SU-DHL-6 (cell line): ENCODE measurements around the gene ACO2.

Experiments
- H2AFZ ChIP-seq: fragments of 200-600 bp; sonication (generic); 2 replicates; pipeline ENCODE4 v1.6.1; 2014; ENCODE audit warnings: low read depth, mild to moderate bottlenecking, moderate library complexity, mixed read lengths, antibody characterized with exemption, low read length; ENCODE audit not compliant: severe bottlenecking
- H3F3A ChIP-seq: fragments of 200-600 bp; shearing (Covaris generic); 2 replicates; pipeline ENCODE4 v1.6.0; 2016; ENCODE audit warnings: antibody characterized with exemption, mild to moderate bottlenecking; ENCODE audit not compliant: insufficient read depth
- H3K27ac ChIP-seq: fragments of 200-600 bp; sonication (generic); 2 replicates; pipeline ENCODE4 v1.5.1; 2016; ENCODE audit warnings: low read depth, mild to moderate bottlenecking, low read length, moderate library complexity, mixed read lengths
- H3K27me3 ChIP-seq: fragments of 200-600 bp; sonication (generic), shearing (Covaris generic); 2 replicates; pipeline ENCODE4 v1.6.0; 2014; ENCODE audit warnings: mild to moderate bottlenecking, low read length
- H3K36me3 ChIP-seq: fragments of 200-600 bp; sonication (generic); 2 replicates; pipeline ENCODE4 v1.6.1; 2014; ENCODE audit warnings: mild to moderate bottlenecking, low read length, mixed read lengths
- H3K4me2 ChIP-seq: fragments of 300-600, 200-600 bp; shearing (Covaris generic), sonication (generic); 2 replicates; pipeline ENCODE4 v1.6.0; 2014; ENCODE audit warnings: low read length, low read depth, mild to moderate bottlenecking; ENCODE audit not compliant: poor library complexity, severe bottlenecking
- H3K4me3 ChIP-seq: fragments of 200-600 bp; sonication (generic); 2 replicates; pipeline ENCODE4 v1.5.1; 2014; ENCODE audit warnings: antibody characterized with exemption, low read length, mild to moderate bottlenecking, mixed read lengths; ENCODE audit not compliant: insufficient read depth, poor library complexity, severe bottlenecking
- H3K79me2 ChIP-seq: fragments of 200-600 bp; sonication (generic); 2 replicates; pipeline ENCODE4 v1.6.1; 2014; ENCODE audit warnings: mild to moderate bottlenecking, low read length, moderate library complexity; ENCODE audit not compliant: insufficient read depth
- H3K9ac ChIP-seq: fragments of 200-600 bp; sonication (generic); 2 replicates; pipeline ENCODE4 v1.7.0; 2014; ENCODE audit warnings: mild to moderate bottlenecking, low read length
- H3K9me2 ChIP-seq: fragments of 200-600 bp; sonication (generic); replicated peaks from 2 replicates; pipeline ENCODE4 v1.6.1; 2014; ENCODE audit warnings: low read length; ENCODE audit not compliant: insufficient read depth
- H3K9me3 ChIP-seq: fragments of 200-600 bp; sonication (generic); 2 replicates; pipeline ENCODE4 v1.6.1; 2014; ENCODE audit warnings: low read length, mixed read lengths; ENCODE audit not compliant: insufficient read depth
- H4K20me1 ChIP-seq: fragments of 200-600 bp; sonication (generic); 2 replicates; pipeline ENCODE4 v1.6.1; 2014; ENCODE audit warnings: low read depth, mild to moderate bottlenecking, antibody characterized with exemption, low read length, moderate library complexity, mixed read lengths
- CTCF ChIP-seq: fragments of 200-600 bp; sonication (generic); IDR thresholded peaks from one replicate; pipeline ENCODE4 v1.5.1; 2017; ENCODE audit warnings: antibody characterized with exemption, mild to moderate bottlenecking, low read length, moderate library complexity; ENCODE audit not compliant: insufficient read depth, poor library complexity, severe bottlenecking
- EZH2phosphoT487 ChIP-seq: fragments of 200-600 bp; sonication (generic), shearing (Covaris generic); conservative IDR thresholded peaks from 2 replicates; pipeline ENCODE4 v1.6.1; 2018; ENCODE audit warnings: mild to moderate bottlenecking, antibody characterized with exemption, low read length, moderate library complexity, mixed read lengths

The ACO2 gene

GRCh38 chr22:41574847-41575381, 106.0 kb downstream of the ACO2 start:
- TF ChIP-seq EZH2phosphoT487 (no peak), CTCF (no peak)
- no peak overlapping the region for H3K9ac ChIP-seq
- no peaks in the 10 kb centered on the region for H3K9me3 ChIP-seq

DNA sequence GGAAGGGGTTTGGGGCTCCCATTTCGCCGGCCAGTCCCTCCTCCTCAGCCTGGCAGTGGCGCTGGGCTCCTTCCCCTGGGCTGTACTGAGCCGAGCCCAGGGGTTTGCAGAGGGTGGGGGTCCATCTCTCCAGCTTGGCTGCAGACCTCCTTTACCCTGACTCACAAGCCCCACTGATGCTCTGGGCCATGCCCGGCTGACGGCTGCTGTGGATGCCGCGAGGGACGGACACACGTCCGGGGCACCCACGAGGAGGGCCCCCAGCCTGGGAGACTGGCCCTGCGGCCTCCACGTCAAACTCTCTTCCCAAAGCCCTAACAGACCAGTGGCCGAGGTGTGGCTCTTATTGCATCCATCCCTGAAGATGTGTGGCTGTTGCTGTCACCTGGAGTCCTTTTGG, 106.6 kb downstream of the ACO2 start:
- no peak overlapping the region for H3K27ac ChIP-seq

More at GRCh38 chr22:41574847-41575381, 106.0 kb downstream of the ACO2 start:
- Histone ChIP-seq H3K36me3 (no peaks in the 10 kb centered on the region), H3K4me3 (no peak overlapping the region), H4K20me1 (no peaks in the 10 kb centered on the region), H3K27ac (no peak overlapping the region), H3K4me2 (no peak overlapping the region), H3K27me3 (no peaks in the 10 kb centered on the region), H2AFZ (no peak overlapping the region), H3K9me2 (no peaks in the 10 kb centered on the region), H3K79me2 (no peaks in the 10 kb centered on the region), H3F3A (no peaks in the 10 kb centered on the region)

GRCh38 chr22:41576877-41577276, 108.0 kb downstream of the ACO2 start:
- Histone ChIP-seq H3K9me3 (no peaks in the 10 kb centered on the region), H3K79me2 (no peaks in the 10 kb centered on the region), H2AFZ (no peak overlapping the region), H3K4me3 (no peak overlapping the region), H3F3A (no peaks in the 10 kb centered on the region), H3K9ac (no peak overlapping the region), H3K9me2 (no peaks in the 10 kb centered on the region), H4K20me1 (no peaks in the 10 kb centered on the region), H3K4me2 (no peak overlapping the region), H3K27ac (no peak overlapping the region), H3K27me3 (no peaks in the 10 kb centered on the region), H3K36me3 (no peaks in the 10 kb centered on the region)
- peak; percentile 50 for TF ChIP-seq CTCF
- no peak for TF ChIP-seq EZH2phosphoT487

More for the DNA sequence above, 106.6 kb downstream of the ACO2 start:
- no peak overlapping the region for H2AFZ ChIP-seq
- H3K9me3 ChIP-seq, result no peaks in the 10 kb centered on the region
- H3K4me2 ChIP-seq, result no peak overlapping the region
- no peaks in the 10 kb centered on the region for H3K36me3 ChIP-seq
- H3F3A ChIP-seq, result no peaks in the 10 kb centered on the region
- H4K20me1 ChIP-seq, result no peaks in the 10 kb centered on the region
- TF ChIP-seq CTCF (no peak), EZH2phosphoT487 (no peak)
- H3K9ac ChIP-seq, result no peak overlapping the region
- H3K27me3 ChIP-seq, result no peaks in the 10 kb centered on the region
- H3K4me3 ChIP-seq, result no peak overlapping the region
- H3K79me2 ChIP-seq, result no peaks in the 10 kb centered on the region
- no peaks in the 10 kb centered on the region for H3K9me2 ChIP-seq
